Trophoblast cell (in vitro differentiated cells and primary cell): ENCODE measurements around the gene WNT1.

Experiments used
- DNase-seq, 2 donors: peaks; one replicate each; pipeline ENCODE4 v3.0.0-alpha.2; 2016
- H2AFZ ChIP-seq: 2 replicates; pipeline ENCODE4 v1.6.1; 2013; ENCODE audit warnings: low read length, moderate library complexity, mild to moderate bottlenecking; ENCODE audit not compliant: insufficient read depth, poor library complexity
- H2AK5ac ChIP-seq: 2 replicates; pipeline ENCODE4 v1.6.1; 2013; ENCODE audit warnings: mild to moderate bottlenecking, low read length
- H2BK120ac ChIP-seq: 2 replicates; pipeline ENCODE4 v1.6.1; 2013; ENCODE audit warnings: low read length, mild to moderate bottlenecking, moderate library complexity; ENCODE audit not compliant: insufficient read depth, poor library complexity
- H2BK12ac ChIP-seq: 2 replicates; pipeline ENCODE4 v1.6.1; 2013; ENCODE audit warnings: mild to moderate bottlenecking, low read length, moderate library complexity
- H2BK5ac ChIP-seq: 2 replicates; pipeline ENCODE4 v1.6.1; 2013; ENCODE audit warnings: low read length, low read depth, moderate library complexity, mild to moderate bottlenecking; ENCODE audit not compliant: poor library complexity
- H3K14ac ChIP-seq: 2 replicates; pipeline ENCODE4 v1.6.1; 2013; ENCODE audit warnings: mild to moderate bottlenecking, low read length
- H3K18ac ChIP-seq: 2 replicates; pipeline ENCODE4 v1.6.1; 2013; ENCODE audit warnings: mild to moderate bottlenecking, low read length
- H3K23ac ChIP-seq: 2 replicates; pipeline ENCODE4 v1.6.1; 2013; ENCODE audit warnings: low read length
- H3K27ac ChIP-seq: 2 replicates; pipeline ENCODE4 v1.5.1; 2013; ENCODE audit warnings: low read depth, mild to moderate bottlenecking, inconsistent platforms, low read length, moderate library complexity
- H3K27me3 ChIP-seq: 2 replicates; pipeline ENCODE4 v1.6.1; 2013; ENCODE audit warnings: inconsistent platforms, mild to moderate bottlenecking, low read length, moderate library complexity; ENCODE audit not compliant: insufficient read depth
- H3K36me3 ChIP-seq, 2 experiments: 1 replicate in 1 of 2; 2 replicates in 1 of 2; pipeline ENCODE4 v1.6.1; 2013; ENCODE audit warnings: low read length in 2 of 2, mild to moderate bottlenecking in 2 of 2, moderate library complexity in 1 of 2; ENCODE audit not compliant: insufficient read depth in 2 of 2, control insufficient read depth in 1 of 2
- H3K4ac ChIP-seq: 2 replicates; pipeline ENCODE4 v1.6.1; 2013; ENCODE audit warnings: low read depth, mild to moderate bottlenecking, low read length, moderate library complexity
- H3K4me1 ChIP-seq, 2 experiments: 1 replicate in 1 of 2; 2 replicates in 1 of 2; pipeline ENCODE4 v1.6.1; 2013; ENCODE audit warnings: low read length in 2 of 2, mild to moderate bottlenecking in 2 of 2, moderate library complexity in 1 of 2; ENCODE audit not compliant: insufficient read depth in 2 of 2, control insufficient read depth in 1 of 2
- H3K4me2 ChIP-seq: 2 replicates; pipeline ENCODE4 v1.6.1; 2013; ENCODE audit warnings: inconsistent platforms, mild to moderate bottlenecking, low read length, moderate library complexity
- H3K4me3 ChIP-seq: 2 replicates; pipeline ENCODE4 v1.5.1; 2013; ENCODE audit warnings: mild to moderate bottlenecking, low read depth, low read length, inconsistent platforms
- H3K79me1 ChIP-seq: one replicate; pipeline ENCODE4 v1.6.1; 2013; ENCODE audit warnings: low read length
- H3K79me2 ChIP-seq: 2 replicates; pipeline ENCODE4 v1.6.1; 2013; ENCODE audit warnings: low read length, mild to moderate bottlenecking; ENCODE audit not compliant: control insufficient read depth, insufficient read depth, poor library complexity
- H3K9ac ChIP-seq: 2 replicates; pipeline ENCODE4 v1.6.1; 2013; ENCODE audit warnings: mild to moderate bottlenecking, low read length
- H3K9me3 ChIP-seq: 2 replicates; pipeline ENCODE4 v1.6.1; 2013; ENCODE audit warnings: low read depth, mild to moderate bottlenecking, control low read depth, inconsistent platforms, low read length; ENCODE audit not compliant: insufficient read depth
- H4K12ac ChIP-seq: 2 replicates; pipeline ENCODE4 v1.6.1; 2013; ENCODE audit warnings: low read depth, mild to moderate bottlenecking, low read length, moderate library complexity
- H4K8ac ChIP-seq: 2 replicates; pipeline ENCODE4 v1.6.1; 2013; ENCODE audit warnings: low read depth, mild to moderate bottlenecking, low read length, moderate library complexity
- H4K91ac ChIP-seq: one replicate; pipeline ENCODE4 v1.6.1; 2013; ENCODE audit warnings: low read depth, mild to moderate bottlenecking, low read length, moderate library complexity
- WGBS: extraction: QIAGEN DNeasy Blood & Tissue Kit; methylation state at CpG from one replicate; pipeline ENCODE4 v1.1.7; 2013; ENCODE audit warnings: missing lambda C conversion rate; ENCODE audit not compliant: insufficient read length, insufficient coverage; ENCODE audit errors: extremely low coverage; 5-methylcytosine and 5-hydroxymethylcytosine counted together

WNT1 gene

GRCh38 chr12:48966177-48966895 is 11.8 kb upstream of the WNT1 start:
- H3K79me1 ChIP-seq = no peaks in the 10 kb centered on the region
- no peak overlapping the region for H3K4me3 ChIP-seq
- peaks cover 5 to 10% of the 10 kb centered on the region in 2 experiments for H3K4me1 ChIP-seq
- no peak overlapping the region for H3K18ac ChIP-seq
- peaks cover 23% of the 10 kb centered on the region for H3K27me3 ChIP-seq
- H4K12ac ChIP-seq = no peak overlapping the region
- H2AK5ac ChIP-seq = no peak overlapping the region
- no CpG with 5 or more reads among the region's 20 CpGs for WGBS
- H3K4me2 ChIP-seq = no peak overlapping the region
- H3K23ac ChIP-seq = no peak overlapping the region
- H3K14ac ChIP-seq = no peak overlapping the region
- no peak overlapping the region for H4K8ac ChIP-seq
- H3K9me3 ChIP-seq = peaks cover 3% of the 10 kb centered on the region
- no peak overlapping the region for H2BK12ac ChIP-seq
- H2BK120ac ChIP-seq = no peak overlapping the region
- DNase-seq = no peak
- no peaks in the 10 kb centered on the region for H3K79me2 ChIP-seq
- no peaks in the 10 kb centered on the region for H3K36me3 ChIP-seq
- H2AFZ ChIP-seq = no peak overlapping the region
- H4K91ac ChIP-seq = no peak overlapping the region
- no peak overlapping the region for H2BK5ac ChIP-seq
- H3K9ac ChIP-seq = no peak overlapping the region
- no peak overlapping the region for H3K4ac ChIP-seq
- no peak overlapping the region for H3K27ac ChIP-seq

GRCh38 chr12:48967991-48968390 is 10.1 kb upstream of the WNT1 start:
- no peak overlapping the region for H3K23ac ChIP-seq
- H3K4me3 ChIP-seq = no peak overlapping the region
- H4K8ac ChIP-seq = no peak overlapping the region
- H3K27me3 ChIP-seq = peaks cover 37% of the 10 kb centered on the region
- H2AK5ac ChIP-seq = no peak overlapping the region
- no peak overlapping the region for H2BK120ac ChIP-seq
- no peak overlapping the region for H2BK5ac ChIP-seq
- H3K79me1 ChIP-seq = no peaks in the 10 kb centered on the region
- DNase-seq = no peak
- H3K79me2 ChIP-seq = no peaks in the 10 kb centered on the region
- H3K4me1 ChIP-seq = peaks cover 5 to 16% of the 10 kb centered on the region in 2 experiments
- H4K91ac ChIP-seq = no peak overlapping the region
- H3K18ac ChIP-seq = no peak overlapping the region
- H3K4ac ChIP-seq = no peak overlapping the region
- H3K36me3 ChIP-seq = no peaks in the 10 kb centered on the region
- no CpG with 5 or more reads among the region's 7 CpGs for WGBS
- H2AFZ ChIP-seq = no peak overlapping the region
- H3K9ac ChIP-seq = no peak overlapping the region
- H3K14ac ChIP-seq = no peak overlapping the region
- H3K27ac ChIP-seq = no peak overlapping the region
- peaks cover 3% of the 10 kb centered on the region for H3K9me3 ChIP-seq
- H4K12ac ChIP-seq = no peak overlapping the region
- H3K4me2 ChIP-seq = no peak overlapping the region
- no peak overlapping the region for H2BK12ac ChIP-seq

DNA sequence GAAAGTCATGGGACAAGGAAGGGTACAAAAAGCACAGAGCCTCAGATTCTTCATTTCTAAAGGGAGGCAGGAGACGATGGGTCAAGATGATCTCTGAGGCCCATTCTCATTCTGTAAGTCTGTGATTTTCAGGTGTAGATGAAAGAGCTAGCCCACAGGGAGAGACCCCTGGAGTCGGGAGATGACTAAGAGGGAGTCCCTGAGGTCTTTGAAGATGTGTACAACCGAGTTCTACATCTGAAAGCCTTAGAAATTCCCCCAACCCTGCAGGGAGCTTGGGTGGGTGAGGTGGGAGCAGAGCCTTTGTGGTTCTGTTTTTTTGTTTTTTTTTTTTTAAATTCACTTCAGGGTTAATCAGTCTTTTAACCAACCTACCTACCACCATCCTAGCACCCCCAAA is 9.7 kb upstream of the WNT1 start:
- no peak overlapping the region for H3K4me3 ChIP-seq
- H3K27ac ChIP-seq = no peak overlapping the region
- H2BK12ac ChIP-seq = no peak overlapping the region
- no peak overlapping the region for H2AFZ ChIP-seq
- no CpG with 5 or more reads among the region's 3 CpGs for WGBS
- no peak overlapping the region for H2BK5ac ChIP-seq
- H2AK5ac ChIP-seq = no peak overlapping the region
- H3K14ac ChIP-seq = no peak overlapping the region
- no peaks in the 10 kb centered on the region for H3K36me3 ChIP-seq
- DNase-seq = no peak
- no peak overlapping the region for H3K23ac ChIP-seq
- H4K91ac ChIP-seq = no peak overlapping the region
- no peak overlapping the region for H3K18ac ChIP-seq
- no peak overlapping the region for H3K9ac ChIP-seq
- no peaks in the 10 kb centered on the region for H3K79me1 ChIP-seq
- peaks cover 3% of the 10 kb centered on the region for H3K9me3 ChIP-seq
- no peak overlapping the region for H3K4me2 ChIP-seq
- peaks cover 5 to 16% of the 10 kb centered on the region in 2 experiments for H3K4me1 ChIP-seq
- no peaks in the 10 kb centered on the region for H3K79me2 ChIP-seq
- peaks cover 41% of the 10 kb centered on the region for H3K27me3 ChIP-seq
- no peak overlapping the region for H3K4ac ChIP-seq
- H4K12ac ChIP-seq = no peak overlapping the region
- H4K8ac ChIP-seq = no peak overlapping the region
- H2BK120ac ChIP-seq = no peak overlapping the region

DNA sequence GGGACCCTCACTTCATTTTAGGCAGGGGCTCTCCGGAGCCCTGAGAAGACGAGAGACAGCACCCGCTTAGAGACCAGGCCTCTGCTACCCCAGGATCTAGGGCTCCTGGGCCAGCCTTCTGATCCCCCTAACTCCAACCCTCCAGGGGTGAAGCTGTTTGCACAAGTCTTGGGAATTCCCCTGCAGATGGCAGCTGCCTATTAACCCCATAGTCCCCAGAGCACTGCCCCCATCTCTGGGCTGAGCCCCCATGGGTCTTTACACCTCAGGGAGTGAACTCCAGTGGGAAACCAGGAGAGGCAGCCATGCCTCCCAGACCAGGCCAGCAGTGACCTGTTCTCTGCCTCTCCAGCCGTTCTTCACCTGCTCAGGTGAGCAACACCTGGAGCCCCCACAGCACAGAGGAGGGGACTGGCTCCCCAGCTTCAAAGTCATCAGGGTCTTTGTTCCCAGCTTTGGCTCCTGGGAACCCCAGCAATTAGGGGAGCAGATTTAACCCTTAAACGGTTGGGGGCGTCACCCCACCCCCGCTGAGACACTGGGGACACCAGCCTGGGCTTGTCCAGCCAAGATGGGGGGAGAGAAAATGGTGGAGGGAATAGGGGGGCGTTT is 8.9 kb upstream of the WNT1 start:
- no peaks in the 10 kb centered on the region for H3K79me2 ChIP-seq
- H2BK12ac ChIP-seq = no peak overlapping the region
- whole genome bisulfite sequencing = no CpG with 5 or more reads among the region's 8 CpGs
- H3K4me2 ChIP-seq = no peak overlapping the region
- no peak overlapping the region for H4K8ac ChIP-seq
- H3K4ac ChIP-seq = no peak overlapping the region
- no peak overlapping the region for H3K4me3 ChIP-seq
- no peak overlapping the region for H4K91ac ChIP-seq
- no peak overlapping the region for H3K14ac ChIP-seq
- H3K79me1 ChIP-seq = no peaks in the 10 kb centered on the region
- no peak overlapping the region for H3K18ac ChIP-seq
- H3K9ac ChIP-seq = no peak overlapping the region
- peaks cover 47% of the 10 kb centered on the region for H3K27me3 ChIP-seq
- H2BK5ac ChIP-seq = no peak overlapping the region
- no peak overlapping the region for H4K12ac ChIP-seq
- no peak overlapping the region for H2AFZ ChIP-seq
- no peak for DNase-seq
- no peak overlapping the region for H3K27ac ChIP-seq
- H2AK5ac ChIP-seq = no peak overlapping the region
- H2BK120ac ChIP-seq = no peak overlapping the region
- H3K36me3 ChIP-seq = no peaks in the 10 kb centered on the region
- peaks cover 5 to 16% of the 10 kb centered on the region in 2 experiments for H3K4me1 ChIP-seq
- no peak overlapping the region for H3K23ac ChIP-seq
- H3K9me3 ChIP-seq = peaks cover 3% of the 10 kb centered on the region
